BE2C (cell line): Measurements from ENCODE around the gene RPA3.
A peak's percentile ranks its signal among the peaks of the same experiment; 100 is the strongest.

Source experiments
- DNase-seq: peaks from one replicate; pipeline ENCODE4 v3.0.0-alpha.2; 2020
- H3K27me3 ChIP-seq: fragments of 250-450 bp; sonication (Bioruptor Pico); 2 replicates; pipeline ENCODE4 v1.5.1; 2020; ENCODE audit warnings: mild to moderate bottlenecking
- H3K36me3 ChIP-seq: fragments of 250-450 bp; sonication (Bioruptor Pico); 2 replicates; pipeline ENCODE4 v1.5.1; 2020; ENCODE audit warnings: mild to moderate bottlenecking
- H3K4me1 ChIP-seq: fragments of 250-450 bp; sonication (Bioruptor Pico); 2 replicates; pipeline ENCODE4 v1.5.1; 2020
- H3K4me3 ChIP-seq: 2 replicates; pipeline ENCODE4 v1.5.1; 2011; ENCODE audit warnings: low read depth, low read length
- H3K9me3 ChIP-seq: fragments of 250-450 bp; sonication (Bioruptor Pico); 2 replicates; pipeline ENCODE4 v1.5.1; 2020
- TF ChIP-seq, protein P1 (sequence below): IDR thresholded peaks from 2 replicates; pipeline ENCODE4 v1.5.1; 2012; ENCODE audit warnings: mild to moderate bottlenecking, low read depth, low read length

Gene RPA3

DNA sequence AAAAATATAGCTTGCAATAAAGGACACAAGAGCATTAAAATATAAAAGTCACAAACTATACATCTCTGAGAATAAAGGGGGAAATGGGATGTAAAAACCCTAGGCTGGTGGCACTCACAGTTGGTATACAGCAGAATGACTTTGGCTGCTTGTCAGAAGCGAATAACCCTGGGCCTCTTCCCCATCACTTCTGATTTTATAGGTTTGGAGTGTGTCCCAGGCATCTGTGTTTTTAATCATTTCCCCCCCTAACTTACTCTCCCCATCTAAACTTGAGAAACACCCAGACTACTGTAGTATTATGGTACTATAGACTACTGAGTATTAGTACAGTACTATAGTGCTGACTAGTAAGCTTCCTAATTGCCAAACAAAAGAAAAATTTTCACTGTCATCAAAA lies 1.8 kb upstream of the RPA3 start:
- Histone ChIP-seq H3K27me3 (no peaks in the 10 kb centered on the region), H3K4me1 (peaks cover 9% of the 10 kb centered on the region; the same call in 1 of the 2 replicates), H3K4me3 (no peak overlapping the region), H3K36me3 (no peaks in the 10 kb centered on the region), H3K9me3 (no peaks in the 10 kb centered on the region)
- no peak for DNase-seq
- TF ChIP-seq, protein P1, sequence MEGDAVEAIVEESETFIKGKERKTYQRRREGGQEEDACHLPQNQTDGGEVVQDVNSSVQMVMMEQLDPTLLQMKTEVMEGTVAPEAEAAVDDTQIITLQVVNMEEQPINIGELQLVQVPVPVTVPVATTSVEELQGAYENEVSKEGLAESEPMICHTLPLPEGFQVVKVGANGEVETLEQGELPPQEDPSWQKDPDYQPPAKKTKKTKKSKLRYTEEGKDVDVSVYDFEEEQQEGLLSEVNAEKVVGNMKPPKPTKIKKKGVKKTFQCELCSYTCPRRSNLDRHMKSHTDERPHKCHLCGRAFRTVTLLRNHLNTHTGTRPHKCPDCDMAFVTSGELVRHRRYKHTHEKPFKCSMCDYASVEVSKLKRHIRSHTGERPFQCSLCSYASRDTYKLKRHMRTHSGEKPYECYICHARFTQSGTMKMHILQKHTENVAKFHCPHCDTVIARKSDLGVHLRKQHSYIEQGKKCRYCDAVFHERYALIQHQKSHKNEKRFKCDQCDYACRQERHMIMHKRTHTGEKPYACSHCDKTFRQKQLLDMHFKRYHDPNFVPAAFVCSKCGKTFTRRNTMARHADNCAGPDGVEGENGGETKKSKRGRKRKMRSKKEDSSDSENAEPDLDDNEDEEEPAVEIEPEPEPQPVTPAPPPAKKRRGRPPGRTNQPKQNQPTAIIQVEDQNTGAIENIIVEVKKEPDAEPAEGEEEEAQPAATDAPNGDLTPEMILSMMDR, result no peak

GRCh38 chr7:7719236-7719635 lies 829 bp upstream of the RPA3 start:
- TF ChIP-seq, protein P1, result no peak
- peaks cover 9% of the 10 kb centered on the region; the same call in 1 of the 2 replicates for H3K4me1 ChIP-seq
- no peaks in the 10 kb centered on the region for H3K9me3 ChIP-seq
- no peaks in the 10 kb centered on the region for H3K36me3 ChIP-seq
- no peaks in the 10 kb centered on the region for H3K27me3 ChIP-seq
- DNase-seq, result peak; percentile 68
- H3K4me3 ChIP-seq, result peak overlapping the region; percentile 12; the same call in 1 of the 2 replicates

DNA sequence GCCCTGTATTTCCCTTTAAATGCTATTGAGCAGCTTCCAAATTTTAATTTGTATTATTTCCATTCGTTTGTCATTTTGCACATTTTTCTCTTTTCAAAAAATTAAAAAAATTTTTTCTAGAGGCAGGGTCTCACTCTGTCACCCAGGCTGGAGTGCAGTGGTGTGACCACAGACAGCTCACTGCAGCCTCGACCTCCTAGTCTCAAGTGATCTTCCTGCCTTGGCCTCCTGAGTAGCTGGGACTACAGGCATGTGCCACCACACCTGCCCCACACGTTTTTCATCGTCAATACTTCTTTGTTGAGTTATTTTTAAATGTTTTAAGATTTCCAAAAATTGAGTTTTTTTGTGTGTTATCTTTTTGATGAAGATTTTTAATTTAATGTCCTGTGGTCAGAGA lies 4.7 kb downstream of the RPA3 start:
- Histone ChIP-seq H3K27me3 (no peaks in the 10 kb centered on the region), H3K4me3 (no peak overlapping the region), H3K4me1 (peaks cover 1% of the 10 kb centered on the region; the same call in 1 of the 2 replicates), H3K36me3 (no peaks in the 10 kb centered on the region), H3K9me3 (no peaks in the 10 kb centered on the region)
- TF ChIP-seq, protein P1, result no peak
- no peak for DNase-seq

DNA sequence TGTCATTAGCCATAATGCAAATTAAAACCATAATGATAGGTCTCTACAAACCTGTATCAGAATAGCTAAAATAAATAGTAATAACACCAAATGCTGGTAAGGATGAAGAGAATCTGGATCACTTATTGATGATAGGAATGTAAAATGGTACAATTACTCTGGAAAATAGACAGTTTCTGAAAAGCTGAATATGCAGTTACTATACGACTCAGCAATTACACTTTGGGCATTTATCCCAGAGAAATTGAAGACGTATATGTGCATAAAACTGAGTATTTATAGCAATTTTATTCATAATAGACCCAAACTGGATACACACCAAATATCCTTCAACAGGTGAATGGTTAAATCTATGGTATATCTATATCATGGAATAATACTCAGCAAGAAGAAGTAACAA lies 7.9 kb downstream of the RPA3 start:
- Histone ChIP-seq H3K9me3 (no peaks in the 10 kb centered on the region), H3K36me3 (no peaks in the 10 kb centered on the region), H3K27me3 (no peaks in the 10 kb centered on the region), H3K4me3 (no peak overlapping the region), H3K4me1 (no peaks in the 10 kb centered on the region; the same call in none of the 2 replicates)
- TF ChIP-seq, protein P1, result no peak
- no peak for DNase-seq

- Histone ChIP-seq H3K4me1 (no peaks in the 10 kb centered on the region; the same call in none of the 2 replicates), H3K27me3 (no peaks in the 10 kb centered on the region), H3K36me3 (no peaks in the 10 kb centered on the region), H3K4me3 (no peak overlapping the region), H3K9me3 (no peaks in the 10 kb centered on the region)
- TF ChIP-seq, protein P1, result no peak
- DNase-seq, result no peak
Measured at GRCh38 chr7:7709291-7709690, 9.1 kb downstream of the RPA3 start.

GRCh38 chr7:7707806-7708205 lies 10.6 kb downstream of the RPA3 start:
- no peak for DNase-seq
- no peaks in the 10 kb centered on the region for H3K9me3 ChIP-seq
- H3K27me3 ChIP-seq, result no peaks in the 10 kb centered on the region
- no peaks in the 10 kb centered on the region for H3K36me3 ChIP-seq
- H3K4me1 ChIP-seq, result no peaks in the 10 kb centered on the region; the same call in none of the 2 replicates
- no peak overlapping the region for H3K4me3 ChIP-seq
- TF ChIP-seq, protein P1, result no peak
